ENCODE results near the gene HID1.
A peak's percentile ranks its signal among the peaks of the same experiment; 100 is the strongest.

HID1 gene

GRCh38 chr17:74947041-74947754 lies 25.4 kb downstream of the HID1 start:
- no peak for DNase-seq (ENCODE audit: low spot score)

GRCh38 chr17:74946641-74947040 lies 25.9 kb downstream of the HID1 start:
- no peak for DNase-seq (ENCODE audit: low spot score)

- DNase-seq (ENCODE audit: low spot score) = no peak
These were observed 27.0 kb downstream of the HID1 start for GRCh38 chr17:74945543-74945942.

GRCh38 chr17:74943808-74944522 lies 28.6 kb downstream of the HID1 start:
- peak; percentile 14 for DNase-seq (ENCODE audit: low spot score)

- DNase-seq (ENCODE audit: low spot score) = no peak
These were observed 31.3 kb downstream of the HID1 start for GRCh38 chr17:74941128-74941725.

GRCh38 chr17:74939534-74939933 lies 33.0 kb downstream of the HID1 start:
- DNase-seq (ENCODE audit: low spot score) = no peak

GRCh38 chr17:74938194-74938950 lies 34.2 kb downstream of the HID1 start:
- DNase-seq (ENCODE audit: low spot score) = no peak

- DNase-seq (ENCODE audit: low spot score) = no peak
These were observed 35.2 kb downstream of the HID1 start for GRCh38 chr17:74937064-74938051.

GRCh38 chr17:74936470-74936799 lies 36.1 kb downstream of the HID1 start:
- DNase-seq (ENCODE audit: low spot score) = no peak

GRCh38 chr17:74935585-74936469 lies 36.7 kb downstream of the HID1 start, which contains the start of gene OTOP3:
Gene OTOP3, plus strand, starts transcription at chr17:74935898. Its CDS starts 24 bp downstream, at chr17:74935922.
- DNase-seq (ENCODE audit: low spot score) = no peak

GRCh38 chr17:74935048-74935447 lies 37.5 kb downstream of the HID1 start:
- DNase-seq (ENCODE audit: low spot score) = no peak

- DNase-seq (ENCODE audit: low spot score) = no peak
These were observed 42.0 kb downstream of the HID1 start for GRCh38 chr17:74930535-74931036.

GRCh38 chr17:74928786-74929185 lies 43.8 kb downstream of the HID1 start:
- DNase-seq (ENCODE audit: low spot score) = no peak

- DNase-seq (ENCODE audit: low spot score) = no peak
These were observed 47.3 kb downstream of the HID1 start for GRCh38 chr17:74925242-74925641.

GRCh38 chr17:74924250-74924948 lies 48.2 kb downstream of the HID1 start, which contains the start of gene OTOP2:
Gene OTOP2, plus strand, starts transcription at chr17:74924273. Its CDS starts 360 bp downstream, at chr17:74924633.
- DNase-seq (ENCODE audit: low spot score) = no peak

GRCh38 chr17:74923538-74924249 lies 48.9 kb downstream of the HID1 start:
- DNase-seq (ENCODE audit: low spot score) = peak; percentile 46

GRCh38 chr17:74922694-74923537 lies 49.6 kb downstream of the HID1 start, which contains the start of gene USH1G:
Gene USH1G, minus strand, starts transcription at chr17:74923255. Its CDS starts 182 bp downstream, at chr17:74923073.
- DNase-seq (ENCODE audit: low spot score) = no peak

- DNase-seq (ENCODE audit: low spot score) = no peak
These were observed 50.4 kb downstream of the HID1 start for GRCh38 chr17:74922172-74922571.

Data from kidney tubule cell (primary cell).